CD4-positive, alpha-beta T cell (primary cell): ENCODE results near the gene MAST4. TPM values are rescaled to one million over a fixed set of nuclear protein-coding genes. Genes with fewer than 3 reads are reported as not detected.

Experiments
- ATAC-seq: fragments of 200-7000 bp; cut with Tn5 transposase; one replicate; pipeline ENCODE4 v1.10.0; 2022; ENCODE audit warnings: mild to moderate bottlenecking; ENCODE audit not compliant: poor library complexity
- CTCF ChIA-PET: fragments of 350-600 bp; sonication (Branson Sonifier 250); formaldehyde crosslinking; loops from one replicate; lab custom pipeline; 2021; ENCODE audit warnings: antibody characterized with exemption, inconsistent platforms; lab: Charles Lee
- POLR2A ChIA-PET: fragments of 350-600 bp; sonication (Branson Sonifier 250); formaldehyde crosslinking; loops from one replicate; lab custom pipeline; 2021; ENCODE audit warnings: antibody characterized with exemption, inconsistent platforms; lab: Charles Lee
- DNase-seq, 14 experiments: peaks; one replicate each; pipeline ENCODE4 v3.0.0-alpha.2; 2013 to 2020; ENCODE audit warnings: mixed read lengths in 2 of 14
- H3K27ac ChIP-seq, 2 donors: one replicate each; pipeline versions ENCODE4 v1.5.1 to v1.7.0; 2013; ENCODE audit warnings: low read length in 2 of 2, low read depth in 1 of 2, mild to moderate bottlenecking in 1 of 2
- H3K27me3 ChIP-seq, 2 experiments: 1 replicate in 1 of 2; 2 replicates in 1 of 2; pipeline versions ENCODE4 v1.6.1 to v1.7.0; 2013; ENCODE audit warnings: low read length in 2 of 2, control low read depth in 1 of 2, mild to moderate bottlenecking in 1 of 2, moderate library complexity in 1 of 2; ENCODE audit not compliant: insufficient read depth in 2 of 2, control insufficient read depth in 1 of 2
- H3K36me3 ChIP-seq: one replicate; pipeline ENCODE4 v1.6.1; 2013; ENCODE audit warnings: low read length, control low read depth; ENCODE audit not compliant: insufficient read depth
- H3K4me1 ChIP-seq: one replicate; pipeline ENCODE4 v1.6.1; 2013; ENCODE audit warnings: low read length, control low read depth; ENCODE audit not compliant: insufficient read depth
- H3K4me3 ChIP-seq: one replicate; pipeline ENCODE4 v1.5.1; 2013; ENCODE audit warnings: mild to moderate bottlenecking, low read length, moderate library complexity
- H3K9me3 ChIP-seq, 2 experiments: 1 replicate in 1 of 2; 2 replicates in 1 of 2; pipeline versions ENCODE4 v1.6.1 to v1.7.0; 2013; ENCODE audit warnings: low read length in 2 of 2, mild to moderate bottlenecking in 2 of 2, control low read depth in 1 of 2, moderate library complexity in 1 of 2; ENCODE audit not compliant: control insufficient read depth in 1 of 2, insufficient read depth in 1 of 2
- H3K27ac Mint-ChIP-seq: one replicate; pipeline ENCODE4 v1.8.0; 2020; ENCODE audit warnings: mixed read lengths
- H3K27me3 Mint-ChIP-seq: one replicate; pipeline ENCODE4 v1.8.0; 2021; ENCODE audit warnings: mixed read lengths
- H3K36me3 Mint-ChIP-seq: one replicate; pipeline ENCODE4 v1.8.0; 2021; ENCODE audit warnings: low read depth, mixed read lengths
- H3K4me1 Mint-ChIP-seq: one replicate; pipeline ENCODE4 v1.8.0; 2021; ENCODE audit warnings: low read depth, mixed read lengths
- H3K4me3 Mint-ChIP-seq: one replicate; pipeline ENCODE4 v1.8.0; 2020; ENCODE audit warnings: mild to moderate bottlenecking, mixed read lengths
- H3K9me3 Mint-ChIP-seq: one replicate; pipeline ENCODE4 v1.8.0; 2020; ENCODE audit warnings: mixed read lengths
- intact Hi-C, 2 experiments: fragments of 100-400 bp; cut with DNase I in 1 of 2; cut with micrococcal nuclease in 1 of 2; formaldehyde crosslinking; loops; one replicate each; pipeline versions ENCODE4 v1.15.1 to v1.9.0; 2023 to 2025; cut with DNase I, micrococcal nuclease
- total RNA-seq, 174 experiments: library from RNA in 2 of 174; stranded (reverse) in 2 of 174; gene quantifications; one replicate each; pipeline ENCODE4 v1.2.3 and lab custom pipeline; 2021 to 2026
- TF ChIP-seq, protein P1 (sequence below): fragments of 200-600 bp; IDR thresholded peaks from one replicate; pipeline ENCODE4 v1.8.0; 2022; ENCODE audit warnings: antibody characterized with exemption, mild to moderate bottlenecking

MAST4 gene
- total RNA-seq, 2 experiments from 2014 or later = 21.3 to 21.6 TPM

DNA sequence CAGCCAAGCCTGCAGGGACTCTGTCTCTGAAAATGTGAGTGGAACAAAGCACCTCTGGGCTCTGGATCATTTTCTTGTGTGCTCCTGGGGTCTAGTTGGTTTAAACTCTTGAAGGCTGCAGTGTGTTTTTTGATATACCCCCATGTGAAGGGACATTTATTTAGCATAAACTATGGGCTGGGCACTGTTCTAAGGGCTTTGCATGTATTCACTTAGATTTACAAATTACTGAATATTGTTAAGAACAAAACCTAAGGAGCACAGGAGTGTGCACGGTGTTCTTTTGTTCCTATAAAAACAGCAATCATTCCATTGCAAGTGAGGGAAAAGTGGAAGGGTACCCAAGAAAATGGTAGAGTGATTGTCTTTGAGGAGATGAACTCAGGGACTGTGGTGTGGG, 620.4 kb downstream of the MAST4 start:
- H3K36me3 Mint-ChIP-seq = no peaks in the 10 kb centered on the region
- H3K4me3 Mint-ChIP-seq = peak overlapping the region; percentile 49
- Histone ChIP-seq H3K36me3 (no peaks in the 10 kb centered on the region), H3K9me3 (no peaks in the 10 kb centered on the region), H3K27me3 (no peaks in the 10 kb centered on the region), H3K4me3 (peak overlapping the region; percentile 22), H3K27ac (peak overlapping the region; percentile 74 to 78), H3K4me1 (peaks cover 71% of the 10 kb centered on the region)
- H3K27ac Mint-ChIP-seq = peak overlapping the region; percentile 94
- H3K4me1 Mint-ChIP-seq = peaks cover 70% of the 10 kb centered on the region
- no peak for DNase-seq
- ATAC-seq = no peak
- TF ChIP-seq, protein P1, sequence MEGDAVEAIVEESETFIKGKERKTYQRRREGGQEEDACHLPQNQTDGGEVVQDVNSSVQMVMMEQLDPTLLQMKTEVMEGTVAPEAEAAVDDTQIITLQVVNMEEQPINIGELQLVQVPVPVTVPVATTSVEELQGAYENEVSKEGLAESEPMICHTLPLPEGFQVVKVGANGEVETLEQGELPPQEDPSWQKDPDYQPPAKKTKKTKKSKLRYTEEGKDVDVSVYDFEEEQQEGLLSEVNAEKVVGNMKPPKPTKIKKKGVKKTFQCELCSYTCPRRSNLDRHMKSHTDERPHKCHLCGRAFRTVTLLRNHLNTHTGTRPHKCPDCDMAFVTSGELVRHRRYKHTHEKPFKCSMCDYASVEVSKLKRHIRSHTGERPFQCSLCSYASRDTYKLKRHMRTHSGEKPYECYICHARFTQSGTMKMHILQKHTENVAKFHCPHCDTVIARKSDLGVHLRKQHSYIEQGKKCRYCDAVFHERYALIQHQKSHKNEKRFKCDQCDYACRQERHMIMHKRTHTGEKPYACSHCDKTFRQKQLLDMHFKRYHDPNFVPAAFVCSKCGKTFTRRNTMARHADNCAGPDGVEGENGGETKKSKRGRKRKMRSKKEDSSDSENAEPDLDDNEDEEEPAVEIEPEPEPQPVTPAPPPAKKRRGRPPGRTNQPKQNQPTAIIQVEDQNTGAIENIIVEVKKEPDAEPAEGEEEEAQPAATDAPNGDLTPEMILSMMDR = no peak
- intact Hi-C loops = no loop called here
- H3K9me3 Mint-ChIP-seq = no peaks in the 10 kb centered on the region
- ChIA-PET CTCF (interaction anchor here (1.0 kb wide), 1 partner anchor 30 kb away, joined by 3 read pairs; no protein-coding TSS in a partner anchor), POLR2A (interaction anchor here (0.6 to 3.1 kb wide), 9 partner anchors 8 to 999 kb away, joined by 3 to 26 read pairs (median 5); partner anchors contain the start of gene PIK3R1)
- H3K27me3 Mint-ChIP-seq = no peaks in the 10 kb centered on the region
